GM19463 (cell line): ENCODE results near the gene PPP2R2D.

ENCODE experiments used
- ATAC-seq: cut with Tn5 transposase; IDR thresholded peaks from one replicate; pipeline ENCODE4 v1.9.1; 2021; ENCODE audit warnings: mild to moderate bottlenecking, moderate library complexity; ENCODE audit not compliant: unreplicated experiment

Gene PPP2R2D

GRCh38 chr10:131900350-131901152 is at the start of gene PPP2R2D:
Gene PPP2R2D (plus strand): TSS chr10:131901008. CDS start chr10:131901149, 141 bp downstream.
- ATAC-seq = peak; percentile 88

- no peak for ATAC-seq
Observed at GRCh38 chr10:131851346-131851745, 49.5 kb upstream of the PPP2R2D start.

GRCh38 chr10:131852176-131852822 is 48.5 kb upstream of the PPP2R2D start:
- no peak for ATAC-seq

GRCh38 chr10:131852823-131853609 is 47.8 kb upstream of the PPP2R2D start:
- no peak for ATAC-seq

- no peak for ATAC-seq
Observed at GRCh38 chr10:131853610-131853964, 47.2 kb upstream of the PPP2R2D start.

GRCh38 chr10:131854579-131855335 is 46.1 kb upstream of the PPP2R2D start:
- ATAC-seq = no peak

GRCh38 chr10:131855461-131856401 is 45.1 kb upstream of the PPP2R2D start:
- no peak for ATAC-seq

GRCh38 chr10:131856441-131857094 is 44.2 kb upstream of the PPP2R2D start:
- no peak for ATAC-seq

GRCh38 chr10:131857156-131858117 is 43.4 kb upstream of the PPP2R2D start:
- no peak for ATAC-seq

- no peak for ATAC-seq
Observed at GRCh38 chr10:131858118-131858515, 42.7 kb upstream of the PPP2R2D start.

GRCh38 chr10:131858583-131859340 is 42.0 kb upstream of the PPP2R2D start:
- no peak for ATAC-seq

GRCh38 chr10:131859341-131860020 is 41.3 kb upstream of the PPP2R2D start:
- ATAC-seq = no peak

- no peak for ATAC-seq
Observed at GRCh38 chr10:131860311-131860710, 40.5 kb upstream of the PPP2R2D start.

GRCh38 chr10:131860806-131861440 is 39.9 kb upstream of the PPP2R2D start:
- no peak for ATAC-seq

- ATAC-seq = no peak
Observed at GRCh38 chr10:131862548-131862947, 38.3 kb upstream of the PPP2R2D start.

- no peak for ATAC-seq
Observed at GRCh38 chr10:131865223-131865917, 35.4 kb upstream of the PPP2R2D start.
